K562 (cell line): ENCODE results near the gene CCDC183. TPM values are rescaled to one million over a fixed set of nuclear protein-coding genes. Genes with fewer than 3 reads are reported as not detected.

Experiments
- ESRRA ChIP-seq: fragments of 450-650 bp; IDR thresholded peaks from 2 replicates; pipeline ENCODE4 v1.6.1; 2014; ENCODE audit warnings: low read depth, mild to moderate bottlenecking, moderate library complexity, borderline replicate concordance
- FIP1L1 ChIP-seq: fragments of 200-400 bp; formaldehyde crosslinking; IDR thresholded peaks from 2 replicates; pipeline ENCODE4 v1.6.1; 2018; ENCODE audit warnings: mild to moderate bottlenecking, low read depth, low read length; ENCODE audit not compliant: poor library complexity, severe bottlenecking
- GATA2 ChIP-seq: sonication (generic); formaldehyde crosslinking; IDR thresholded peaks from 2 replicates; pipeline ENCODE4 v1.4.0; 2020; ENCODE audit warnings: mild to moderate bottlenecking, missing genetic modification reagents
- GATAD2A ChIP-seq: fragments of 450-650 bp; IDR thresholded peaks from 2 replicates; pipeline ENCODE4 v1.6.1; 2017
- KAT8 ChIP-seq: fragments of 450-650 bp; IDR thresholded peaks from 2 replicates; pipeline ENCODE4 v1.6.1; 2016; ENCODE audit warnings: low read depth, mild to moderate bottlenecking
- KDM1A ChIP-seq, 2 experiments: fragments of 450-650 bp; IDR thresholded peaks; 2 replicates each; pipeline ENCODE4 v1.6.1; 2016; ENCODE audit warnings: mild to moderate bottlenecking in 2 of 2
- MECOM ChIP-seq: fragments of 250-450 bp; sonication (Bioruptor Pico); IDR thresholded peaks from 2 replicates; pipeline ENCODE4 v1.8.0; 2022; ENCODE audit warnings: inconsistent platforms
- NCOA4 ChIP-seq: fragments of 450-650 bp; IDR thresholded peaks from 2 replicates; pipeline ENCODE4 v1.6.1; 2018; ENCODE audit warnings: mild to moderate bottlenecking; ENCODE audit not compliant: partially characterized antibody
- SRSF1 ChIP-seq: fragments of 200-400 bp; formaldehyde crosslinking; IDR thresholded peaks from 2 replicates; pipeline ENCODE4 v1.6.1; 2017; ENCODE audit warnings: mild to moderate bottlenecking, low read depth, low read length, moderate library complexity
- ZFPM2 ChIP-seq: fragments of 250-450 bp; sonication (Bioruptor Pico); IDR thresholded peaks from 2 replicates; pipeline ENCODE4 v1.5.1; 2022; ENCODE audit warnings: mild to moderate bottlenecking
- ZNF408 ChIP-seq: fragments of 250-450 bp; sonication (Bioruptor Pico); IDR thresholded peaks from 2 replicates; pipeline ENCODE4 v1.4.0; 2020; ENCODE audit warnings: low read depth, mild to moderate bottlenecking, moderate library complexity
- ZNF436 ChIP-seq: fragments of 250-450, 450-650 bp; sonication (Bioruptor Pico); formaldehyde crosslinking; IDR thresholded peaks from 2 replicates; pipeline ENCODE4 v1.7.0; 2020; ENCODE audit warnings: mild to moderate bottlenecking
- ZNF507 ChIP-seq: conservative IDR thresholded peaks from 2 replicates; pipeline ENCODE4 v1.6.1; 2017; ENCODE audit warnings: missing genetic modification characterization, missing compliant biosample characterization
- polyA plus RNA-seq, 8 experiments: library from polyadenylated mRNA; depleted of rRNA in 4 of 8; stranded (reverse) in 5 of 8; unstranded in 3 of 8; fragments of >200 nt; fragmentation: Nextera tagmentation in 2 of 8; fragmentation: Illumina TruSeq in 1 of 8; extraction: Ambion mirVana in 2 of 8; extraction: Trizol in 1 of 8; gene quantifications; 2 replicates each; pipeline versions ENCODE4 v1.2.1 to v1.2.3, GENCODE V29; 2011 to 2014; ENCODE audit warnings: inconsistent platforms in 1 of 8, missing spikeins in 1 of 8
- total RNA-seq, 7 experiments: library from RNA; depleted of rRNA in 6 of 7; stranded (reverse); fragments of >200 nt in 6 of 7; fragmentation: Illumina TruSeq in 2 of 7; extraction: Trizol in 2 of 7; gene quantifications; 2 replicates each; pipeline versions ENCODE4 v1.2.1 to v1.2.3, GENCODE V29; 2011 to 2021; ENCODE audit warnings: low replicate concordance in 1 of 7
- TF ChIP-seq, protein P1 (sequence below), 2 experiments: fragments of 450-650 bp in 1 of 2; IDR thresholded peaks; 2 replicates each; pipeline ENCODE4 v1.6.1; 2011 to 2017; ENCODE audit warnings: low read depth in 2 of 2, antibody characterized with exemption in 1 of 2, borderline replicate concordance in 1 of 2, low read length in 1 of 2, mild to moderate bottlenecking in 1 of 2, mixed read lengths in 1 of 2; ENCODE audit not compliant: control insufficient read depth in 1 of 2
- TF ChIP-seq, protein P2 (sequence below): fragments of 200-400 bp; formaldehyde crosslinking; IDR thresholded peaks from 2 replicates; pipeline ENCODE4 v1.6.1; 2017; ENCODE audit warnings: mild to moderate bottlenecking, low read depth, low read length, moderate library complexity
- TF ChIP-seq, protein P3 (sequence below): sonication (generic); formaldehyde crosslinking; IDR thresholded peaks from 2 replicates; pipeline ENCODE4 v1.8.0; 2022; ENCODE audit warnings: missing genetic modification reagents, mild to moderate bottlenecking, moderate library complexity, borderline replicate concordance
- TF ChIP-seq, protein P4 (sequence below): fragments of 250-450 bp; sonication (Bioruptor Pico); IDR thresholded peaks from 2 replicates; pipeline ENCODE4 v1.8.0; 2021; ENCODE audit warnings: borderline replicate concordance, mild to moderate bottlenecking, moderate library complexity; ENCODE audit not compliant: poor library complexity, severe bottlenecking
- TF ChIP-seq, protein P5 (sequence below), 2 experiments: fragments of 450-650 bp; conservative IDR thresholded peaks; 2 replicates each; pipeline ENCODE4 v1.6.1; 2017; ENCODE audit warnings: mild to moderate bottlenecking in 2 of 2, moderate library complexity in 2 of 2

Gene CCDC183
- total and polyA plus RNA-seq, 9 of the 15 experiments (the other 6 are each of a cell fraction or from before 2014, with no cell fraction given) = 0.21 to 0.60 (median 0.29) TPM; not detected in 4

DNA sequence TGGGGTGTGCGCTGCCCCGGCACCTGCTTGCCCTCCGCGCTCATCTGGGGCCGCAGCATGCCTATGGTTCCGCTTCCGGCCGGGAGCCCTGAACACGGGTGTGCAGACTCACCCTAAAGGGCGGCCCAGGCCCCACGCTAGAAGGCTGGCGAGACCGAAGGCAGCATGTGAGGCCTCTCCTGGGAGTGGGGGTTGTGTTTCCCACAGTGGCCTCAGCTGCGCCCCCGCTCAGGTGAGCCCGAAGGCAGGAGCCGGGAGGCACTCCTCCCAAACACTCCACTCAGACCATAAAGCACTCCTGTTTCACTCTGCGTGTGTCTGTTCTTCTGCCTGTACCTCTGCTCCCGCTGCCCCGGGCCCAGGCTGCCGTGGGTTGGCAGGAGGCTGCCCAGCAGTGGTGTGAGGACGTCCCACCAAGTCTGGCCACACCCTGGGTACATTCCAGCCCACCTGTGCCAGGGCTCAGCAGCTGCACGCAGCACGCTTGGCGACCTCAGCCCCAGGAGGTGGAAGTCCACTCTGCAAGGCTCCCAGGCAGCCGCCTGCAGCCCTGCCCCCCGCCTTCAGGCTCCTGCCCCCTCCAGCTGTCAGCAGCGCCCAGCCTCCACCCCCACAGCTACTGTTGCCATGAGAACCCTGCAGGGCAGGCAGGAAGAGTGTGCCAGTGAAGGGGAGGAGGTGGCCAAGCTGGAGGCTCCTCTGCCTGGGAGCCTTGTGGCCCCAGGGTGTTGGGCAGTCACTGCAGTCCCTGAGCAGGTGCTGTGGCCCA, 44.9 kb downstream of the CCDC183 start (continued):
- TF ChIP-seq, protein P1, sequence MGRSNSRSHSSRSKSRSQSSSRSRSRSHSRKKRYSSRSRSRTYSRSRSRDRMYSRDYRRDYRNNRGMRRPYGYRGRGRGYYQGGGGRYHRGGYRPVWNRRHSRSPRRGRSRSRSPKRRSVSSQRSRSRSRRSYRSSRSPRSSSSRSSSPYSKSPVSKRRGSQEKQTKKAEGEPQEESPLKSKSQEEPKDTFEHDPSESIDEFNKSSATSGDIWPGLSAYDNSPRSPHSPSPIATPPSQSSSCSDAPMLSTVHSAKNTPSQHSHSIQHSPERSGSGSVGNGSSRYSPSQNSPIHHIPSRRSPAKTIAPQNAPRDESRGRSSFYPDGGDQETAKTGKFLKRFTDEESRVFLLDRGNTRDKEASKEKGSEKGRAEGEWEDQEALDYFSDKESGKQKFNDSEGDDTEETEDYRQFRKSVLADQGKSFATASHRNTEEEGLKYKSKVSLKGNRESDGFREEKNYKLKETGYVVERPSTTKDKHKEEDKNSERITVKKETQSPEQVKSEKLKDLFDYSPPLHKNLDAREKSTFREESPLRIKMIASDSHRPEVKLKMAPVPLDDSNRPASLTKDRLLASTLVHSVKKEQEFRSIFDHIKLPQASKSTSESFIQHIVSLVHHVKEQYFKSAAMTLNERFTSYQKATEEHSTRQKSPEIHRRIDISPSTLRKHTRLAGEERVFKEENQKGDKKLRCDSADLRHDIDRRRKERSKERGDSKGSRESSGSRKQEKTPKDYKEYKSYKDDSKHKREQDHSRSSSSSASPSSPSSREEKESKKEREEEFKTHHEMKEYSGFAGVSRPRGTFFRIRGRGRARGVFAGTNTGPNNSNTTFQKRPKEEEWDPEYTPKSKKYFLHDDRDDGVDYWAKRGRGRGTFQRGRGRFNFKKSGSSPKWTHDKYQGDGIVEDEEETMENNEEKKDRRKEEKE (IDR thresholded peaks at IDR 0.05; ENCODE audit: borderline replicate concordance in 1 of 2, control insufficient read depth in 1 of 2, low read depth in 2 of 2, low read length in 1 of 2) = no peak
- TF ChIP-seq, protein P2, sequence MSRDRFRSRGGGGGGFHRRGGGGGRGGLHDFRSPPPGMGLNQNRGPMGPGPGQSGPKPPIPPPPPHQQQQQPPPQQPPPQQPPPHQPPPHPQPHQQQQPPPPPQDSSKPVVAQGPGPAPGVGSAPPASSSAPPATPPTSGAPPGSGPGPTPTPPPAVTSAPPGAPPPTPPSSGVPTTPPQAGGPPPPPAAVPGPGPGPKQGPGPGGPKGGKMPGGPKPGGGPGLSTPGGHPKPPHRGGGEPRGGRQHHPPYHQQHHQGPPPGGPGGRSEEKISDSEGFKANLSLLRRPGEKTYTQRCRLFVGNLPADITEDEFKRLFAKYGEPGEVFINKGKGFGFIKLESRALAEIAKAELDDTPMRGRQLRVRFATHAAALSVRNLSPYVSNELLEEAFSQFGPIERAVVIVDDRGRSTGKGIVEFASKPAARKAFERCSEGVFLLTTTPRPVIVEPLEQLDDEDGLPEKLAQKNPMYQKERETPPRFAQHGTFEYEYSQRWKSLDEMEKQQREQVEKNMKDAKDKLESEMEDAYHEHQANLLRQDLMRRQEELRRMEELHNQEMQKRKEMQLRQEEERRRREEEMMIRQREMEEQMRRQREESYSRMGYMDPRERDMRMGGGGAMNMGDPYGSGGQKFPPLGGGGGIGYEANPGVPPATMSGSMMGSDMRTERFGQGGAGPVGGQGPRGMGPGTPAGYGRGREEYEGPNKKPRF = no peak
- TF ChIP-seq, protein P3, sequence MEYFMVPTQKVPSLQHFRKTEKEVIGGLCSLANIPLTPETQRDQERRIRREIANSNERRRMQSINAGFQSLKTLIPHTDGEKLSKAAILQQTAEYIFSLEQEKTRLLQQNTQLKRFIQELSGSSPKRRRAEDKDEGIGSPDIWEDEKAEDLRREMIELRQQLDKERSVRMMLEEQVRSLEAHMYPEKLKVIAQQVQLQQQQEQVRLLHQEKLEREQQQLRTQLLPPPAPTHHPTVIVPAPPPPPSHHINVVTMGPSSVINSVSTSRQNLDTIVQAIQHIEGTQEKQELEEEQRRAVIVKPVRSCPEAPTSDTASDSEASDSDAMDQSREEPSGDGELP (CRISPR knock-in tag) = peak; percentile 82
- no peak for TF ChIP-seq GATAD2A
- TF ChIP-seq, protein P4, sequence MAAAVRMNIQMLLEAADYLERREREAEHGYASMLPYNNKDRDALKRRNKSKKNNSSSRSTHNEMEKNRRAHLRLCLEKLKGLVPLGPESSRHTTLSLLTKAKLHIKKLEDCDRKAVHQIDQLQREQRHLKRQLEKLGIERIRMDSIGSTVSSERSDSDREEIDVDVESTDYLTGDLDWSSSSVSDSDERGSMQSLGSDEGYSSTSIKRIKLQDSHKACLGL (CRISPR knock-in tag) = no peak
- TF ChIP-seq ZNF408 = no peak
- no peak for TF ChIP-seq KDM1A (IDR thresholded peaks at IDR 0.05)
- no peak for TF ChIP-seq KAT8
- TF ChIP-seq ZFPM2 (CRISPR knock-in tag) = no peak
- TF ChIP-seq NCOA4 = no peak
- peak; percentile 28 for TF ChIP-seq FIP1L1
- TF ChIP-seq, protein P5, sequence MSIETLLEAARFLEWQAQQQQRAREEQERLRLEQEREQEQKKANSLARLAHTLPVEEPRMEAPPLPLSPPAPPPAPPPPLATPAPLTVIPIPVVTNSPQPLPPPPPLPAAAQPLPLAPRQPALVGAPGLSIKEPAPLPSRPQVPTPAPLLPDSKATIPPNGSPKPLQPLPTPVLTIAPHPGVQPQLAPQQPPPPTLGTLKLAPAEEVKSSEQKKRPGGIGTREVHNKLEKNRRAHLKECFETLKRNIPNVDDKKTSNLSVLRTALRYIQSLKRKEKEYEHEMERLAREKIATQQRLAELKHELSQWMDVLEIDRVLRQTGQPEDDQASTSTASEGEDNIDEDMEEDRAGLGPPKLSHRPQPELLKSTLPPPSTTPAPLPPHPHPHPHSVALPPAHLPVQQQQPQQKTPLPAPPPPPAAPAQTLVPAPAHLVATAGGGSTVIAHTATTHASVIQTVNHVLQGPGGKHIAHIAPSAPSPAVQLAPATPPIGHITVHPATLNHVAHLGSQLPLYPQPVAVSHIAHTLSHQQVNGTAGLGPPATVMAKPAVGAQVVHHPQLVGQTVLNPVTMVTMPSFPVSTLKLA (conservative IDR thresholded peaks at IDR 0.05) = no peak
- TF ChIP-seq SRSF1 = no peak
- TF ChIP-seq ESRRA = no peak
- TF ChIP-seq MECOM (CRISPR knock-in tag) = no peak
- no peak for TF ChIP-seq ZNF436 (CRISPR knock-in tag)
- TF ChIP-seq ZNF507 (tag) = no peak
- no peak for TF ChIP-seq GATA2 (CRISPR knock-in tag)
